K562 treated with DMSO at 1 percent for 12 hours (cell line): ENCODE results near the gene RBL2. TPM values are rescaled to one million over a fixed set of nuclear protein-coding genes. Genes with fewer than 3 reads are reported as not detected.

Experiments used
- total RNA-seq: library from RNA; unstranded; fragments of 300-600 nt; gene quantifications from 2 replicates; pipeline ENCODE4 v1.2.3, GENCODE V29; 2022; ENCODE audit not compliant: insufficient read depth

Gene RBL2
- 6.3 and 33.3 TPM in 2 replicates for total RNA-seq

GRCh38 chr16:53434377-53435065, at the start of gene RBL2:
Gene RBL2, plus strand, starts transcription at chr16:53434471. Its CDS starts 86 bp downstream, at chr16:53434557.

GRCh38 chr16:53502331-53503269, 68.3 kb downstream of the RBL2 start, which contains the start of gene AKTIP:
Gene AKTIP, minus strand, starts transcription at chr16:53503209. Its CDS starts 2,950 bp downstream, at chr16:53500259.

Other genes with a start within 250 kb of the RBL2 start
- 7.0 and 13.1 TPM in 2 replicates for gene AKTIP, start 68.7 kb downstream of the RBL2 start, total RNA-seq